HUDEP-2 (cell line): ENCODE results near the gene CATSPER3.

Experiments
- DNase-seq, 76 experiments: peaks; one replicate each; lab custom pipeline; 2025; ENCODE audit not compliant: unreplicated experiment in 76 of 76; lab: John Stamatoyannopoulos, UW

Gene CATSPER3

GRCh38 chr5:134967607-134968006, at the start of gene CATSPER3:
CATSPER3 (plus strand) TSS chr5:134967907; CDS start chr5:134967992, 85 bp downstream.
- DNase-seq: no peak

DNA sequence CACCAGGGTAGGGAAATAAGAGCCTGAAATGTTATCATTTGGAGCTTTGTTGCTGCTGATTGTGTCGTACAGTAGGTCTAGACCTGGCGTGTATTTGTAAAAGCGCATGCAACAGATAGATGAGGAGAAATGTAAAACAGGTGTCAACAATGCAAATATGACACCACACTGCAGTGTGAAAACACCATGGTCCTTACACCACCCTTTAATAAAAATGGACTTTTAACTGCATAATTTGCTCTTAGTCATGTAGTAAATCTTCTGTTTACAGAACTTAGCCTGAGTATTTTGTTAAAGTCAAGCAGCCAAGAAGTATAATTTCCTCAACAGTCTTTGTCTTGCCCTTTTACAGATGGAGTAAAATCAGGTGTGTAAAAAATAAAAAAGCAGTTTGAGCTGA, 48.8 kb upstream of the CATSPER3 start:
- no peak for DNase-seq

DNA sequence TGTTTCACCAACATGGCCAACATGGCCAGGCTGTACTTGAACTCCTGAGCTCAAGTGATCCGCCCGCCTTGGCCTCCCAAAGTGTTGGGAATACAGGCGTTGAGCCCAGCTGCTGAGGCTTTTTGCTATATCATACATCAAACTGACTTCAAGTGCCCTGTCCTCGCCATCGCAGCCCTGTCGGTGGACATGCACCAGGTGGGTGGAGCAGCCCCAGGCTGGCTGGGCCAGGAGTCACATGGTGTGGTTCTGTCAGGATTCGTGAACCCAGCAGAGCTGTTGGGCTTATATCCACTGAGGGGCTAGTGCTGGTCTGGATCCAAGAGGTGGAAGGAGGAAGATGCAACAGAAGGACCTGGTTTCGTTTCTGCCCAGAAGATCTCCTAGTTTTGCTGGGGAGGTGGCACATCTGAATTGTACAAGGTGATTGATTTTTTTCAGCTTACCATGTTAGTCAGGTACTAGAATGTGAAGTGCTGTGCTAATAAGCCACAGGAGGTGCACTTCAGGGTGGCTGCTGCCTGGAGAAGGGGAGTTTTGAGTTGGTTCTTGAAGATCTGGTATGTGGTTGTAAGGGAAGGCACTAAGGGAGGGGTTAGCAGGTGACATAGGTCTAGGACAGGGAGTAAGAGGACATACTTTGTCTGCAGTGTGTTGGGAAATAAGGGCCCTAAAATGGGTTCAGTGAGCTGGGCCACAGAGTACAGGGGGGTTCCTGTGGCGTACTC, 46.7 kb upstream of the CATSPER3 start:
- DNase-seq: no peak

DNA sequence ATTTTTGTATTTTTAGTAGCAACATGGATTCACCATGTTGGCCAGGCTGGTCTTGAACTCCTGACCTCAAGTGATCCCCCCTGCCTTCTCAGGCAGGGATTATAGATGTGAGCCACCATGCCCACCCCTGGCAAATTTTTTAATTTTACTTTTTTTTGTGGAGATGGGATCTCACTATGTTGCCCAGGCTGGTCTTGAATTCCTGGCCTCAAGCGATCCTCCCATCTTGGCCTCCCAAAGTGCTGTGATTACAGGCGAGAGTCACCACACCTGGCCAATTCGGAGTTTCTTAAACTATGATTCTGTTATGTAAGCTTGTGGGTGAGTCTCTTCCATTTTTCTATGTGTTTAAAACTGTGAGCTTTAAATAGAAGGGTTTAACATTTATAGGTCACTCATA, 35.2 kb upstream of the CATSPER3 start:
- no peak for DNase-seq

GRCh38 chr5:134934202-134934601, 33.5 kb upstream of the CATSPER3 start:
- no peak for DNase-seq

- DNase-seq: no peak
These were observed 31.8 kb upstream of the CATSPER3 start for GRCh38 chr5:134935711-134936602.

GRCh38 chr5:134937526-134937925, 30.2 kb upstream of the CATSPER3 start:
- no peak for DNase-seq

DNA sequence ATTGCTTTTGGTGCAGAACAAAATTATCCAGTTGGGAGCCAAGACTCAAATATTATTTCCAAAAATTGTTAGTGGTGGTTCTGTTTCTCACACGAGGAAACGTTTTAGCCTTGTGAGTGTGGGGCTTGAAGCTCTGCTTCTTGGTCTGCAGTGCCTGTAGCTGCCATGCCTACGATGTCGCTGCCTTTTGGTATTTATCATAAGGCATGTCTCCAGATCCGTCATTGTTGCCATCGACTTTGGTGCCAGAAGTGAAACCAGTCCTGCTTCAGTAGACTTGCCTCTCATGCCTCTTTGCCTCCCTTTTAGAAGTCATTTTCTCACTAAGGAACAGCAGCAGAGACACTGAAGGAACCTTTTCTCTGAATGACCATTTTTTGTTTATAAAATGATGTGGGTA, 29.7 kb upstream of the CATSPER3 start:
- DNase-seq: no peak

DNA sequence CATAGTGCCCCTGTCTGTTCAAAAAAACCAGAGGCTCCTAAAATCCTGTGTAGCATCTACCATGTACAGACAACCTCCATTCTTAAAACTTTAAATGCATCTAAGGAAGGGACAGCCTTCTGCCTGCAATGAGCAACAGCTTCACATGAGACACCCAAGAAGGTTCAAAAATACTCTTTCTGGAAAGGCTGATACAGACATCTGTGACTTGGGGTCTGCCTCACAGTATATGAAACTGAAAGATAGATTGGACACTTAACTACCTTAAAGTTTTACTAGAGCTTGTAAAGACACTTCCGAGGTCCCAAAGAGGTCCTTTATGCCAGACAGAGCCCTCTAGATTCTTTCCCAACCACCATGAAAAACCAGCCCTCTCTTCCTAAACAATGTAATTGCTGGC, 28.2 kb upstream of the CATSPER3 start:
- DNase-seq: no peak

- DNase-seq: no peak
These were observed 24.2 kb upstream of the CATSPER3 start for GRCh38 chr5:134943547-134943946.

DNA sequence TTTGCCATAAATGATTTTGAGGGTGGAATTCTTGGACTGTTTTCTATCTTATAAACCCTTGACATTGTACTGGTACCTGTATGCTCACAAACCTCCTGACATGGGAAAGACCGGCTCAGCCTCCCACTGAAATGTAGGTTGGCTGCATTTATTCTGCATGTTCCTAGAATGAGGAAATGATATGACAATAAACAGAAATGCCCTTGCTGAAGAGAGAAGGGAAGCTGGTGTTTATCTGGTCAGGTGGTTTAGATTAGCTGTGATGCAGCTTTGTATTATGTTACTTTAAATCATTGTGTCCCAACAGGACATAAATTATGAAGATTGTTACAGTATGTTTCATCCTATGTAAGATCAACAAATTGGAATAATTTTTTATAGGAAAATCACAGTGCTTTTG, 23.1 kb upstream of the CATSPER3 start:
- DNase-seq: no peak

DNA sequence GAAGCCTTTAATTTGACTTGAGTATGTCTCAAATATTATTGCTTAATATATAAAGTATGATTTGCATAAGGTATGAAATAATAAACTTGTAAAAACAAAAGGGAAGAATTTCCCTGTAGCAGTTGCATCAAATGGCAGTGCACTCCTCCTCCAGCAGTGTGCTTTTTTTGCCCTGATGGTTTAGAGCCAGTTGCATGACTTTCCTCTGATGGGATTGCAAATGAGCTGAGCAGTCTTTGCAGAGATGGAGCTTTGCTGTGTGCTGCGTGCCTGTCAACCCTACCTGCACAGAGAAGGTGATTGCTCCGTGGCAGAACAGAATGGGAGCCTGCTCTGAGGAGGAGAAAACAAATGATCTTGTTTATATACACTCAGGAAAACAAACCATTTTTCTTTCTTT, 22.7 kb upstream of the CATSPER3 start:
- no peak for DNase-seq

GRCh38 chr5:134948911-134949310, 18.8 kb upstream of the CATSPER3 start:
- no peak for DNase-seq

GRCh38 chr5:134949316-134949715, 18.4 kb upstream of the CATSPER3 start:
- DNase-seq: no peak

DNA sequence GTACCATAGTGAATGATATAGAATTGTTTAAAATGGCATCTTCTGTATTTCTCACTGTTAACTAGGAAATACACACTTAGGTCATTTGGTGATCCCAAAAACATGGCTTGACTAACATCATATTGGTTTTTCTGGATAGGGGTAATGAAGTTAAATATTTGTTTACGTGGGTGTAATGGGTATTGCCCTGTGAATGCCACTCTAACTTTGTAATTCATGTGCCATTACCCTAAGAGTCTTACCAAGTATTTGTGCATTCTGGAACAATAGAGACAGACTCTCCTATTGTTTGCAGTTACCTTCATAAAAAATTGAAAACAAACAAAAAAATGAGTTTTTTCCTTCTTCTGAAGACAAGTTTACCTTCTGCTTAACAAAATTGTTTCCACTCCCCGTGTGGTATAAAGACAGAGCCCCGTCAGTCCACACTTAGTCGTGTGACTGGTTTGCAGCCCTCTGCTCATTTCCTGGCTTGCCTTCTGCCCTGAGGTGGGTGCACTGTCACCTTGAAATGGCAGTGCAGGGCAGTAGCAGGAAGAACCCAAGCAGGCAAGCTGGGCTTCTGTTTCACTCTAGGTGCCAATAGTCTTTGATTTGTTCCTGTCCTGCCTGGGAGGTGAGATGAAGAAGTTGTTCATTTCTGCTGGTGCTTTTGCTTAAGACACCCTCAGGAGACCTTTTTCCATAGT, 9.6 kb upstream of the CATSPER3 start:
- DNase-seq: no peak

GRCh38 chr5:134958755-134959154, 9.0 kb upstream of the CATSPER3 start:
- DNase-seq: no peak

DNA sequence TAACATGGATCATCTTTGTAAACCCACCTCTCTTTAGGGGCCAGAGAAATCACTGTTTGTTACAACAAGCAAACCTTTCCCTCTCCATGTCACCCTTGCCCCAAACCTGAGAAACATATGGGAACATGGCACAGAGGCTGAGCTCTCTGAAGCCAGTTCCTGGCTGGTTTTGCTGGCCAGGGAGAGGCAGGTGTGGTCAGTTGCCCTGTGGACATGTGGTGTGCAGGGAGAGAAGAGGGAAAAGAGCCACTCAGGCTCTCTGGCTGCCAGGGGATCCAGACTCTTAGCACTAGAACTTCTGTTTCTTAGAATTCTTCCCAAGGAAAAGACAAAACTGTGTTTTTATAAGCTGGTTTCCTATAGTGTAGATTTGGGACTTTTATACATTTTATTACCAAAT, 4.6 kb upstream of the CATSPER3 start:
- no peak for DNase-seq

DNA sequence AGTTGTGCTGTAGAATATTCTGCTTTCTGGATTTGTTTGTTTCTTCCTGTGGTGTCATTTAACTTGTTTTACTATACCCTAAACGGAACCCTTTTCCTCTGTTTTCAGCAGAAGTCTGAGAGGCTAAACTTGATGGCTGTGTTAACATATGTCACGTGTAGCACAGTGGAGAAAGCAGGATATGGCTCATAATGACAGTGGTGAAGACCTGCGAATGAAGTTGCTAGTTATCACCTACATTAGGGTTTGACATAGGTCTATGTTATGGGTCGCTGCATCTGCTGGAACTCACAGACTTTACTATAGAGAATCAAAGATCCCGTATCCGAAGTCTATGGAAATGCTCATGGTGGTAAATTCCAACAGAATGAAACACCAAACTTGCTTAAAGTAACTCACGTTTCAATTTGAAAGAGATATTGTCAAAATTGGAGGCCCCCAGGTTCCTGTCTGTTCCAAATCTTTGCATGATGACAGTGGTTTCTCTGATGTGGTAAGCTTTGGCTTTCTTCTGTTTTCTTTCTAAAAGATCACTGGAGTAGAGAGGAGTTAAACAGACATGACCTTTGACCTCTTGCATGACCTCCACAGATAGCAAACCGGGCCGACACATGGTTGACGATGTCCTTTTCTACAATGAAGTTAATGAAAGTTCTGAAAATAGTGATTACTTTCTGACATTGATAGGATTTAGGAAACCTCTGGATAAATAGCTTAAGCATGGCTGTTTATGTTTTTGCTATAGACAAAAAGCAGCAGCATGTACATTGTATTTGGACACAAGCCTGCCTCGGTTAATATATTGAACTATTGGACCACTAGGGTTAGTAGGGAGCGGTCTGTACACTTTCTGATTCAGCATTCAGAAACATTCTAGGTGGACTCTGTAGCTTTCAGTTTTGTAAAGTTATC, 3.1 kb upstream of the CATSPER3 start:
- DNase-seq: no peak

- DNase-seq: no peak
These were observed 2.4 kb upstream of the CATSPER3 start for GRCh38 chr5:134965271-134965825.

DNA sequence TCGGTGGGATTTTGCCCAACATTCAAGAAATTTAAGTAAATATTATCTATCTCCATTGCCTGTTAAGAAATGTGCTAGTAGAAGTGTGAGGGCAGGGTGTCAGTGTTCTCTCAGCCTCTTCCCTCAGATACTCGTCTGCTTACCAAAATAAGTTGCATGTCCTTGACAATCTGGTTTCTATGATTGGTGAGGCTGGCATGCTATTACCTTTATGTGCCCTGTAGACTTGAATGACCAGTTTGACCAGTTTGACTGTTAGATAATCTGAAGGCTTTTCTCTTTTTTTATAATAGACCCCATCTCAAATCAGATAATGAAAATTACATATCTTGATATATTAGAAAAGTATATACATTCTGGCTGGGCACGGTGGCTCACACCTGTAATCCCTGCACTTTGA, 348 bp downstream of the CATSPER3 start:
- DNase-seq: no peak
